Stimulated activated CD4-positive, alpha-beta T cell treated with anti-CD3 and anti-CD28 coated beads, Interleukin-12 subunit alpha, Interleukin-12 subunit beta, amount 100 ng/mL, for 48 hours (primary cell): ENCODE data around the gene PDPN.
"Not testable (repeated sequence)": the region's sequence is repeated elsewhere in the genome, so short reads cannot be mapped to it uniquely, and the experiment has no call there.

Source experiments
- DNase-seq, 3 donors: peaks; one replicate each; pipeline ENCODE4 v3.0.0-alpha.2; 2020; ENCODE audit warnings: low read depth in 2 of 3, low spot score in 1 of 3

Gene PDPN, protein sequence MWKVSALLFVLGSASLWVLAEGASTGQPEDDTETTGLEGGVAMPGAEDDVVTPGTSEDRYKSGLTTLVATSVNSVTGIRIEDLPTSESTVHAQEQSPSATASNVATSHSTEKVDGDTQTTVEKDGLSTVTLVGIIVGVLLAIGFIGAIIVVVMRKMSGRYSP

DNA sequence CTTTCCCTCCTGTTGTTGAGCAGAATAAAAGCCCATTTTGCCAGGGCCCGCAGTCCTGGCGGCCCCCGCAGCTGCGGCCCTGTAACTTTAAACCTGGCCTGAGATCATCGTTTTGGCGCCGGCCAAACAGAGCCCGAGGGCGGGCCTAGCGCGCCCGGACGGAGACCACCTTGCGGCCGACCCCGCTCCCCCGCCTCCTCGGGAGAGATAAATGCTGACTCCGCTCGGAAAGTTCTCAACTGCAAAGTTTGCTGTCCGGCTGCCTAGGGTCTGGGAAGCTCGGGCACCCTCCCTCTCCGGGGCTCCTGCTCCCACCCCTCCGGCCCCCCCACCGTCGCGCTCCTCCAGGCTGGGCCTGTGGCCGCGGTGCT, at the start of gene PDPN:
PDPN (plus strand) TSS at position 238 of the 371 bp plus-strand sequence. CDS start 202 bp downstream, outside the sequence.
- no peak for DNase-seq

DNA sequence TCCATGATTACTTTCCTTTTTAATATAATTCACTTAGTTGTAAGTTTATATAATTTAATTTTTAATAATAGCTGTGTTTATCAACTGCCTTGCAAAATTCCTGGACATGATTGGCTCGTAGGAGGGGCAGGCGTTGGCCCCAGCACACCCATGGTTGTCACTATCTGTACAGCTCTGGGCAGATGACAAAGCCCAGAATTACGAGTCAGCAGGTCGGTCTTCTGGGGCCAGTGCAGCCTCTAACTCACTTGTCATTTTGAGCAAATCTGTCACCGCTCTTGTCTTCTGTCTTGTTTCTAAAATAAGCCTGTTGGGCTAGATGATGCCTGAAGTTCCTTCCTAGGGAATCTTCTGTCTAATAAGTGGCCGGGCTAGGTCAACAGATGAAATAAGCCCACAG, 48.4 kb upstream of the PDPN start:
- DNase-seq = no peak

DNA sequence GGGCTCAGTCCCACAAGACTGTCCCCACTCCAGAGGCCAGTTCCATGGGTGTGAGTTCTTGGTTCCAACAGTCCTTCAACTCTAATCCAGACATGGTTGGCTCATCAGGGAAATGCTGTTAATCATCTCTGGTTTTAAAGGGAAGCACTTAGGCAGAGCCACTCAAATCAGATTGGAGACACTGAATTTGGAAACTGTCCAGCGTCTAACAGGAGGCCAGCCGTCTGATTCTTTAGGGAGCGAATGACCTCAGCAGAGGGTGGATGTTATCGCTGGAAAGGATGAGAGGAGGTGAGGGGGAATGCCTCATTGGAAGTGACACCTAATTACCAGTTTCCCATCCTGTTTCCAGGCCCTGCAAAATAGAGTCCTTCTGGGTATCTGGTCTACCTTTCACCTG, 47.1 kb upstream of the PDPN start:
- DNase-seq = no peak

DNA sequence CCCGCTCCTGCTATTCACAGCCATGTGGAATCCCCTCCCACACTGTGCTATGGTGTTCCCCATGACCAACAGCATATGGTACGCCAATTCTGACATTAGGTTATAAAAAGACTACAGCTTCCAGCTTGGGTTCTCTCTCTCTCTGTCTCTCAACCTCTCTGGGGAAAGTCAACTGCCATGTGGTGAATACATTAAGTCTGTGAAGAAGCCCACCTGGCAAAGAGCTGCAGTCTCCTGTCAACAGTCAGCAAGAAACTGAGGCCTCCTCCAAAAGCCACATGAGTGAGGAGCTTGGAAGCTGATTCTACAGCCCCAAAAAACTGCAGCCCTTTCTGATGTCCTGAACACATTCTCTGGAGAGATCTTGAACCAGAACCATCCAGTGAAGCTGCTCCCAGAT, 44.8 kb upstream of the PDPN start:
- DNase-seq = no peak

DNA sequence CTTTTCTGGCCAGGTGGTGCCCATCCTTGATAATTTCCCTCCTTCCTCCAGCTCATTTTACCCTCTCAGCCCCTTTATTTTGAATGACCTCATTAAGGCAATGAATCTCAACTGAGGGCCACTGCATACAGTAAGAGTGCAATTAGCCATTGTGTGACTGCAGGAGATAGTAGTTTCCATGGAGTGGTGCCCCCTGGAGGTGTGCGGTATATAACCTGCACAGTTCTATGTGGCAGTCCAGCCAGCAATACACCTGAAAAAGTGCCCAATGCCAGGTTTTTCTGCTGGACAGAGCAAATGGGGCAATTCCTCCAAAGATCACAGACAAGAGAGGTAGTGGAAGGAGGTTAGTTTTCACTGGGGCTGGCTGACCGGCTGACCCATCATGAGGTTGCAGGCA, 43.9 kb upstream of the PDPN start:
- DNase-seq = no peak

DNA sequence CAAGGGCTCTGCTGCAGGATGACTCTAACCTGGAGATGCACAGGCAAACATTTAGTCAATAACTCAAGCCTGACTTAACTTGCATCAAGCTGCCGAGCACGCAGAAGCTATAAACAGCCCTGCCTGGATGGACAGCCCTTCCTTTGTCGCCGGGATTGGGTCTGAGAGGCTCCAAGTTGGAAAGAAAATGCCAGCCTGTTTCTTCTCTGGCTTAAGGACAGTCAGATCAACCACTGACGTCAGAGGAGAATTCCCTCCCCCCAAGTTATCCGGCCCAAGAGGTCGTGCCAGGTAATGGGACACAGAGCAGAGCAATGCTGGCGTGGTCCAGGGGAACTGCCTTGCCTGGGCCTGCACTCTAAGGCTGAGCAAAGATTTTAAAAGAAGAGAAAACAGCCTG, 42.8 kb upstream of the PDPN start:
- no peak for DNase-seq

DNA sequence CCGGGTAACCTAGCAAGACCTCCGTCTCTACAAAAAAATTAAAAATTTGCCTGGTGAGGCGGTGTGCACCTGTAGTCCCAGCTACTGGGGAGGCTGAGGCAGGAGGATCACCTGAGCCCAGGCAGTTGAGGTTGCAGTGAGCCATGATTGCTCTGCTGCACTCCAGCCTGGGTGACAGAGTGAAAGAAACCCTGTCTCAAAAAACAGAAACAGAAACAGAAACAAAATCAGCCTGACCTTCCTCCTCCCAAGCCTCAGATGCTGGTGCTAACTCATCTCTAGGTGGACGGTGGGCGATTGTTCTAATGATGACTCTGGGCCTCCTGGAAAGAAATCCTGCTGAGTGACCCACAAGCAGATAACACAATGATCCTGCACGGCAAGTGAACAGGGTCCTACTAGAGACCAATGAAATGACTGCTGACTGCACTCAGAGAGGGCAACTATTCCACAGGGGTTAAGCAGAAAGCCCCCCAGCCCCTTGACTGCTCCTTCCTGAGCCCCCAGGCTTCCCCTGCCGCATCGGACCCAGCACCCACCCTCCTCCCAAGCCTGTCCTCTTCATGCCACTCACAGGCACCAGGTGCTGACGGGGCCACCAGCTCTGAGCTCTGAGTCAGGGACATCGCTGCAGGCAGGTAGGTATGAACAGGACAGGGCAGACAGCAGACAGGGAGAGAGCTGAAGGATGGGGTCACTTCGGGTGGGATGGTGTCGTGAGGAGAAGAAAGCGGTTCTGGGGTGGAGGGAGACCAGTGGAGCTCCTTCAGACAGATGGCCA, 42.0 kb upstream of the PDPN start:
- no peak for DNase-seq

DNA sequence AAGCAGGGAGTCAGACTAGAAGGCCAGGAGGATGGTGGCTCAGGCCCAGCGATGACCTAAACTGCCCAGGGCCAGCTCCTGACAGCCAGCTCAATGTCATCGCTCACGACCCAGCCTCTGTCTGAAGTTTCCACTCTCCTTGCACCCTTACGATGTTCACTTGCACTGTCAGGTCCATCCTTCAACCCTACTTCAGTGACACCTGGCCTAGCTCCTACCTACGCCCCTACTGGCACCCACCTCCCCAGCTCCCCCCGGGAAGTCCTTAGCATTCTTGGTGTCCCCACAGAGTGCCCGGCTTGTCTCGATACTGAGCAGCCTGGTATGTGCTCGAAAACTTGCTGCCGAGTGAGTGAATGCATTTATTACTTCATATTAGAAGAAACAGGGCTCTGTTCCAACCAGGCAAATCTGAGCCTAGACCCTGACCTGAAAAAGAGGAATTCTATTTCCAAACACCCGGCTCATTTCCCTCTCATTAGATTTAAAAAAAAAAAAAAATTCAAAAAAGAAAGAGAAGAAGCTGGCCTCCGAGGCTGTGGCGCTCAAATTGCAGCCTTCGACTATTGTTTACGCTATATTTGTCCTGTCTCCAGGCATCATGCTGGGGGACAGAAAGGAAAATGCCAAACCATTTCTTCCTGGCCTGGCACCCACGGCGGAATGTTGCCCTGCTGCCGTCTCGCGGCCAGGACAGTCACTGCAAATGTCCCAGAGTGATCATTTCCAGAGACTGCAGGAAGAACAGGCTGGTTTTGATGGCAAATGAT, 40.0 kb upstream of the PDPN start:
- DNase-seq = no peak

DNA sequence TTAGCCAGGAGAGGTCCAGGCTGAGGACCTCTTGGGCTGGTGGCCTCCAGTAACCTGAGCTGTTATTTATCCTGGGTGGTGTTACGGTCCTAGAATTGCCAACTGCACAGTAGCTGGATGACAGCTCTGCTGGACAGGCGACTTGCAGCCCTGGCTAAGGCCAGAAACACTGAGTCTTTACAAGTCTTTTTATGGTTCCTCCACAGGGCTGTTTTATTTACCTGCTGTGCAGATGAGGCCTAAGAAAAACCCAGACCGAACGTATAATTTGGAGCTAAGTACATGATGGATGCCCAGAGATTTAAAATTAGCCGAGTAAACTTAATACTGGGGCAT, 39.4 kb upstream of the PDPN start:
- no peak for DNase-seq

DNA sequence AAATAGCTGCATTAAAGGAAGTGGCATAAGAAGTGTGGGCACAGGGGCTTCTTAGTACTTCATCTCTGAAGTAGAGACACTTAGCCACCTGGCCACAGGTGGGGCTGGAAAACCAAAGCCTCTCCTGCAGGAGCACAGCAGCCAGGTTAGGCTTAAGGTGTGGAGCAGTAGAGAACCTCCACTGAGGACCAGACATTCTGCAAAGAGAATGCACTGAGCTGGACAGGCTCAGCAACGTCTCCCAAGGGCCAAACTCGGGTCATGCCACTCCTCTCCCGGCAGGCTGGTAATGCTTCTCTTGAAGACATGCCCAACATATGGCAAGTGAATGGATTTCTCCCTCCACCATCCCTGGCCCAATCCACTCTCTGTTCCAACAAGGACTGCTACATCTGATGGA, 36.8 kb upstream of the PDPN start:
- no peak for DNase-seq

DNA sequence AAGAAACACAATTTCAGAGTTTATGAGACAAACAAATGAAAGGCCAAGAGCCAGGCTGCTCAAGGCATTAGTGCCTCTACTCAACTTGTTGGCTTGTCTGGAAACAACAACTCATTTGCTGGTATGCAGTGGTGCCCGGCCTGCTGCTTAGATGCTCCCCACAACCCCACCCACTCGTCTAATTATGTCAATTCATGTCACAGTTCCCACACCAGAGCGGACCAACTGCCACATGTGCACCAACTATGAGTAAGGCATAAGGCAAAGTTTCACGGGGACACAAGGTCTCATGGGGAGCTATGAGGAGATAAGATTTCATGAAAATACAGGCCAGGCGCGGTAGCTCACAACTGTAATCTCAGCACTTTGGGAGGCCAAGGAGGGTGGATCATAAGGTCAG, 35.4 kb upstream of the PDPN start:
- DNase-seq = no peak

DNA sequence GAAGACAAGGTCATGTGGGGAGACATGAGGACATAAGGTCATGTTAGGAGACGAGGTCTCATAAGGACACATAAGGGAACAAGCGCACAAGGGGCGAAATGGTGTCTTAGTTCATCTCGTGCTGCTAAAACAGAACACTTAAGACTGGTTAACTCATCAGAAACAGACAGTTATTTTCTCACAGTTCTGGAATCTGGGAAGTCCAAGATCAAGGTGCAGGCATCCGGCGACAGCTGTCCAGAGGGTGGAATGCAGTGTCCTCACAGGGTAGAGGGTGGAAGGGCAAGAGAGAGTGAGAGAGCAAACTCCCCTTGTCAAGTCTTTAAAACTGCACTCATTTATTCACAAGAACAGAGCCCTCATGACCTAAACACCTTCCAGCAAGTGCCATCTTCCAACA, 34.6 kb upstream of the PDPN start:
- DNase-seq = no peak

DNA sequence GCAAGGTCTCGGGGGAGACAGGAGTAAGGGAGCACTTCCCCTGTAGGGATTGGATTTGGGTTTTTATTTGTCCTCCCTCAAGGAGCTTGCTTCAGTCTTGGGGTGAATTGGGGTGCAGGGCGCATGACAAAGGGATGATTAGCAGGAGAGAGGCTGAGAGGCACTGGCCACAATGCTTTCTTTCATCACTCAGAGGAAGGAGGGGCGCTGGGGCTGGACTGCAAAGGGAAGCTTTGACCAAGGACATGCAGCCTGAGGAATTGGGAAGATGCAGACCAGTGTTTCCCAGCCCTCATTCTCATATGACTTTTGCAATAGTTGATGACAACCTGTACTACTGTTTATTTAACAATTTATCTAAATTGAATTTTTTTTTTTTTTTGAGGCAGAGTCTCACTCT, 34.1 kb upstream of the PDPN start:
- DNase-seq = no peak

DNA sequence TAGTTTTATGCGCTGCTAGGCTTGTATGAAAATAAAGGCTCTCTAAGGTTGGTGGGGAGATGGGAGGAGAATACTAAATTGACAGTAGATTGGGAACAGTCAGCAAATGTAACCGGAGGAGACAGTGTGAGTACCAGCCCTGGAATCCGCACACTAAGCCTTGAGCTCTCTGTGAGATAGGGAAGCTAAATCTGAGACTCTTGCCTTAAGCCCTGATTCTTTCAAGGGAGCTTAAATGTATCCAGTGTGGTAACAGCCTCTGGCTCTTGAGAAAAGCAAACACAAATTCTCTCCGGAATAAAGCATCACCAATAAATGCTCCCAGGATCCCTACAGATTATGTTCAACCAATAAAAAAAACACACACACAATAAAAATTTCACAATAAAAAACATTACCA, 33.0 kb upstream of the PDPN start:
- DNase-seq = no peak

DNA sequence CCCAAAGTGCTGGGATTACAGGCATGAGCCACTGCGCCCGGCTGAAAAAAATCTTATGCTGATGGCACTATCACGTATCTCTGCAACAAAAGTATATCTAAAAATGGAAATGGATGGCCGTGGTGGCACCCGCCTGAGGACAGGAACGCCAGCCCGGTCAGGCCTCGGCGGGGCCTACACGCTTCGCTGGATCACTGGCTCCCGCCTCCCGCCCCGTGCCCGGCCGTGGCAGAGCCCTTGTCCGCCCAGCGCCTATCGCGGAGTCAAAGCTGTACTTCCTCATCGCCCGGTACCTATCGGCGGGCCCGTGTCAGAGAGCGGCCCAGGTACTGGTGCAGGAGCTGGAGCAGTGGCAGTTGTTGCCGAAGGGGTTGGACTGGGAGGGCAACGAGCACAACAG, 28.8 kb upstream of the PDPN start:
- DNase-seq = no peak

DNA sequence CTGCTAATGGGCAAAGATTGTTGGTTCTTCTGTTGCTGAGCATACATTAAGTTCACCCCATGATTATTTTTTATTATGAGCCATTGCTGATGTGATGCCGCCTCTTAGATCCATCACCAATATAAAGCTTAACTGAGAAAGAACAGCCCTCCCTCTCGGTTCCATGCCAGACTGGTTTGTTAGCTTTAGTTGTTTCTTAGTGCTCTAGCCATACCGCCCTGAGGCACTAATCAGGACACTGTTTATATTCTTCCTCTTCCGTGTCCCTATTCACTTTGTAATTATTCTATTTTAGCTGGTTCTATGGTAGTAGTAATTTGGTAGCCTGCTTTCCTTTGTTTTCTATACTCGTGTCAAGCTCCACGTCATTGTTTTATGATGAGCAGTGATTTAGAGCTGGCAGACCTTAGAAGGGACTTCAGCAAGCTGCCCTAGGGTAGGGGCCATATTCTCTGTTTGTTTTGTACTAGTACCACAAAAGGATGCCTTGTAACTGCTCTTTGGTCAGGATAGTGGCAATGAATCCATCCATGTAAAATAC, 27.3 kb upstream of the PDPN start:
- DNase-seq = no peak

DNA sequence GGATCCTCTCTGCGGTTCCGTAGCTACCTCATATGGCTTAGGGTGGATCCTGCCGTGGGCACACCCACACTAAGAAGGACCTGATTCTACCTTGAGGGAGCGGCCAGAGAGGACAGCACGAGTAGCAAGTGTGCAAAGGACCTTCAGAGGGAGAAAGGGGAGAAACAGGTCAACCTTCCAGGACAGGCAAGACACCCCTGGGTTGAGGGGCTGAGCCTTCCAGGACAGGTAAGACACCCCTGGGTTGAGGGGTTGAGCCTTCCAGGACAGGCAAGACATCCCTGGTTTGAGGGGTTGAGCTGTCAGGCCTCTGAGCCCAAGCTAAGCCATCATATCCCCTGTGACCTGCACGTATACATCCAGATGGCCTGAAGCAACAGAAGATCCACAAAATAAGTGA, 23.1 kb upstream of the PDPN start:
- DNase-seq = no peak

DNA sequence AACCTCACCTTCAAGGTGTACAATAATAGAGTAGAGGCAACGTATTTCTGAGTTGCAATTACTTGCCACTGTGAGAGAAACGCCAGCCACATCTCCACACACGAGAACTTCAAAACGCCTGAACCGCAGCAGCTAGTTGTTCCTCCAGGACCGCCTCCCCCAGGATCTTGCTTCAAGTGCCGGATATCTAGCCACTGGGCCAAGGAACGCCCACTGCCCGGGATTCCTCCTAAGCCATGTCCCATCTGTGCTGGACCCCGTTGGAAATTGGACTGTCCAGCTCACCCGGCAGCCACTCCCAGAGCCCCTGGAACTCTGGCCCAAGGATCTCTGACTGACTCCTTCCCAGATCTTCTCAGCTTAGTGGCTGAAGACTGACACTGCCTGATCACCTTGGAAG, 20.7 kb upstream of the PDPN start:
- DNase-seq = not testable (repeated sequence)

DNA sequence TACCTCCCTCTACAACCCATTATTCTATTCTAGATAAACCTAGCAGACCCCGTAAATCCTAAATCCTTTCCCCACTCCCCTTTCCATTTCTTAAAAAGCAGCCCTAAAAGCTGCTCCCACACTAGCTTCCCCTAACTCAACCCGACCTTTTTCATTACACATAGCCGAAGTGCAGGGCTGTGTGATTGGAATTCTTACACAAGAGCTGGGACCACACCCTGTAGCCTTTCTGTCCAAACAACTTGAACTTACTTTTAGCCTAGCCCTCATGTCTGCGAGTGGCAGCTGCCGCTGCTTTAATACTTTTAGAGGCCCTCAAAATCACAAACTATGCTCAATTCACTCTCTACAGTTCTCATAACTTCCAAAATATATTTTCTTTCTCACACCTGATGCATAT, 19.6 kb upstream of the PDPN start:
- DNase-seq = no peak

DNA sequence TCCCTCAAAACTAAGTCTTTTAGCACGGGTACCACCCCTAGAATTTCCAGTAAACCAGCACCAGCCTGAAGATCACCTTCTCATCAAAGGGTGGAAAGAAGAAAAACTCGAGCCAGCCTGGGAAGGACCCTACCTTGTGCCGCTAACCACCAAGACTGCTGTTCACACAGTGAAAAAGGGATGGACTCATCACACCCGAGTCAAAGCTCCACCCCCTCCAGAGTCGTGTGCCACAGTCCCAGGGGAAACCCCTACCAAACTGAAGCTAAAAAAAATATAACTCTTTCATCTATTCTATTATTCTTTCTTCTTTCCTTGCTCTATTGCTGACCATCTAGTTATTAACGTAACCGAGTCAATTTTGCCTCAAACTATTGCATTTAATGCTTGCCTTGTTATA, 13.2 kb upstream of the PDPN start:
- DNase-seq = not testable (repeated sequence)

DNA sequence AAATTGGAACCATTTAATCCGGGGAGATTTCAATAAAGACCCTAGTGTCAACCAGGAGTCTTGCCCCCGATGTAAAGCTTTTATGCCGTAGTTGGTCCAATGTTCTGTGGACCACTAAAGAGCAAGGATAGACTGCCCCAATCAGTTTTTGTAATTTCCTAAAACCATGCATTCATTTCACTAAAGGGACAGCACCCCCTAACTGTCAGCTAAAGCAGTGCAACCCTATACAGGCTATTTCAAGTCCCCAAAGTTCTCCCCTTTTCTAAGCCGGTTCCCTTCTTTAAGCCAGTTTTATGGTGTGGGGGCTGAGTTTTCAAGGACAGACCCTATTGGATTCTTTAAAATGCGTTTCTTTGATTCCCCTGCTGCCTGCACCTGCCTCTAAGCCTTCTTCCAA, 12.7 kb upstream of the PDPN start:
- no peak for DNase-seq

DNA sequence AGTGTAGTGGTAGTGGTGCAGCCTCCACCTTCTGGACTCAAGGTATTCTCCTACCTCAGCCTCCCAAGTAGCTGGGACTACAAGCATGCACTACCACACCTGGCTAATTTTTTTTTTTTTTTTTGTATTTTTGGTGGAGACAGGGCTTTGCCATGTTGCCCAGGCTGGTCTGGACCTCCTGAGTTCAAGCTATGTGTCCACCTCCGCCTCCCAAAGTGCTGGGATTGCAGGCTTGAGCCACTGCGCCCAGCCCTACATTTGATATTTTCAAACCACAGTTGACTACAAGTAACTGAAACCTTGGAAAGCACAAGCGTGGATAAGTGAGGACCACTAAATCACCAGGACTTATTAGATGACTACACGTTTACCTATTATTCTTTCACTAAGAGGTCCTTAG, 10.0 kb upstream of the PDPN start:
- DNase-seq = no peak
